Liver (tissue), 3 donors: ENCODE data around the gene ZDHHC6.
"Not testable (repeated sequence)": the region's sequence is repeated elsewhere in the genome, so short reads cannot be mapped to it uniquely, and the experiment has no call there.

ENCODE experiments used
- FOXA1 ChIP-seq: IDR thresholded peaks from 2 replicates; pipeline ENCODE4 v1.6.1; 2016; ENCODE audit warnings: antibody characterized with exemption
- RAD21 ChIP-seq, 2 donors: IDR thresholded peaks; 2 replicates each; pipeline ENCODE4 v1.6.1; 2016; ENCODE audit warnings: antibody characterized with exemption in 2 of 2, mild to moderate bottlenecking in 2 of 2
- YY1 ChIP-seq: IDR thresholded peaks from 2 replicates; pipeline ENCODE4 v1.6.1; 2016; ENCODE audit warnings: antibody characterized with exemption, mild to moderate bottlenecking
- TF ChIP-seq, protein P1 (sequence below): fragments of 150-350 bp; IDR thresholded peaks from 2 replicates; pipeline ENCODE4 v1.5.1; 2017; ENCODE audit warnings: improper control_type of control experiment, low read depth, low read length; ENCODE audit not compliant: missing input control
- TF ChIP-seq, protein P2 (sequence below): IDR thresholded peaks from 2 replicates; pipeline ENCODE4 v1.6.1; 2016; ENCODE audit warnings: antibody characterized with exemption, mild to moderate bottlenecking
- TF ChIP-seq, protein P3 (sequence below): IDR thresholded peaks from 2 replicates; pipeline ENCODE4 v1.6.1; 2016; ENCODE audit warnings: antibody characterized with exemption
- donor health status: healthy.
- donor health status: healthy.

DNA sequence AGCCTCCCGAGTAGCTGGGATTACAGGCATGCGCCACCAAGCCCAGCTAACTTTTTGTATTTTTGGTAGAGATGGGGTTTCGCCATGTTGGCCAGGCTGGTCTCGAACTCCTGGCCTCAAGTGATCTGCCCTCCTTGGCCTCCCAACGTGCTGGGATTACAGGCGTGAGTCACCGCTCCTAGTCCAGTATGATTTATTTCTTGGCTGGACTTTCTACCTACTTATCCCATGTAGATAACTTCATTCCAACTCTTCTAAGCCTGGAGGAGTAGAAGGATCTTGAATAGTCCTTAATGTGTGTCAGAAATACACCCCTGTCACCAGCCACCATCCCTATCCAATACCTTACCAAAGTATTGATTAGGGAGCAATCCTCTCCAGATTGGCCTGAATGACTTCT lies 58.7 kb downstream of the ZDHHC6 start:
- TF ChIP-seq, protein P1, sequence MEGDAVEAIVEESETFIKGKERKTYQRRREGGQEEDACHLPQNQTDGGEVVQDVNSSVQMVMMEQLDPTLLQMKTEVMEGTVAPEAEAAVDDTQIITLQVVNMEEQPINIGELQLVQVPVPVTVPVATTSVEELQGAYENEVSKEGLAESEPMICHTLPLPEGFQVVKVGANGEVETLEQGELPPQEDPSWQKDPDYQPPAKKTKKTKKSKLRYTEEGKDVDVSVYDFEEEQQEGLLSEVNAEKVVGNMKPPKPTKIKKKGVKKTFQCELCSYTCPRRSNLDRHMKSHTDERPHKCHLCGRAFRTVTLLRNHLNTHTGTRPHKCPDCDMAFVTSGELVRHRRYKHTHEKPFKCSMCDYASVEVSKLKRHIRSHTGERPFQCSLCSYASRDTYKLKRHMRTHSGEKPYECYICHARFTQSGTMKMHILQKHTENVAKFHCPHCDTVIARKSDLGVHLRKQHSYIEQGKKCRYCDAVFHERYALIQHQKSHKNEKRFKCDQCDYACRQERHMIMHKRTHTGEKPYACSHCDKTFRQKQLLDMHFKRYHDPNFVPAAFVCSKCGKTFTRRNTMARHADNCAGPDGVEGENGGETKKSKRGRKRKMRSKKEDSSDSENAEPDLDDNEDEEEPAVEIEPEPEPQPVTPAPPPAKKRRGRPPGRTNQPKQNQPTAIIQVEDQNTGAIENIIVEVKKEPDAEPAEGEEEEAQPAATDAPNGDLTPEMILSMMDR, result not testable (repeated sequence)
- TF ChIP-seq, protein P2, sequence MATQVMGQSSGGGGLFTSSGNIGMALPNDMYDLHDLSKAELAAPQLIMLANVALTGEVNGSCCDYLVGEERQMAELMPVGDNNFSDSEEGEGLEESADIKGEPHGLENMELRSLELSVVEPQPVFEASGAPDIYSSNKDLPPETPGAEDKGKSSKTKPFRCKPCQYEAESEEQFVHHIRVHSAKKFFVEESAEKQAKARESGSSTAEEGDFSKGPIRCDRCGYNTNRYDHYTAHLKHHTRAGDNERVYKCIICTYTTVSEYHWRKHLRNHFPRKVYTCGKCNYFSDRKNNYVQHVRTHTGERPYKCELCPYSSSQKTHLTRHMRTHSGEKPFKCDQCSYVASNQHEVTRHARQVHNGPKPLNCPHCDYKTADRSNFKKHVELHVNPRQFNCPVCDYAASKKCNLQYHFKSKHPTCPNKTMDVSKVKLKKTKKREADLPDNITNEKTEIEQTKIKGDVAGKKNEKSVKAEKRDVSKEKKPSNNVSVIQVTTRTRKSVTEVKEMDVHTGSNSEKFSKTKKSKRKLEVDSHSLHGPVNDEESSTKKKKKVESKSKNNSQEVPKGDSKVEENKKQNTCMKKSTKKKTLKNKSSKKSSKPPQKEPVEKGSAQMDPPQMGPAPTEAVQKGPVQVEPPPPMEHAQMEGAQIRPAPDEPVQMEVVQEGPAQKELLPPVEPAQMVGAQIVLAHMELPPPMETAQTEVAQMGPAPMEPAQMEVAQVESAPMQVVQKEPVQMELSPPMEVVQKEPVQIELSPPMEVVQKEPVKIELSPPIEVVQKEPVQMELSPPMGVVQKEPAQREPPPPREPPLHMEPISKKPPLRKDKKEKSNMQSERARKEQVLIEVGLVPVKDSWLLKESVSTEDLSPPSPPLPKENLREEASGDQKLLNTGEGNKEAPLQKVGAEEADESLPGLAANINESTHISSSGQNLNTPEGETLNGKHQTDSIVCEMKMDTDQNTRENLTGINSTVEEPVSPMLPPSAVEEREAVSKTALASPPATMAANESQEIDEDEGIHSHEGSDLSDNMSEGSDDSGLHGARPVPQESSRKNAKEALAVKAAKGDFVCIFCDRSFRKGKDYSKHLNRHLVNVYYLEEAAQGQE, result not testable (repeated sequence)
- not testable (repeated sequence) for TF ChIP-seq RAD21 (IDR thresholded peaks at IDR 0.05); FOXA1; YY1
- TF ChIP-seq, protein P3, sequence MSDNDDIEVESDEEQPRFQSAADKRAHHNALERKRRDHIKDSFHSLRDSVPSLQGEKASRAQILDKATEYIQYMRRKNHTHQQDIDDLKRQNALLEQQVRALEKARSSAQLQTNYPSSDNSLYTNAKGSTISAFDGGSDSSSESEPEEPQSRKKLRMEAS, result not testable (repeated sequence)
